COR-L47 (cell line): Measurements from ENCODE around the gene TMEM272.

Experiments
- DNase-seq: peaks from one replicate; lab custom pipeline; 2025; lab: John Stamatoyannopoulos, UW

The TMEM272 gene, protein sequence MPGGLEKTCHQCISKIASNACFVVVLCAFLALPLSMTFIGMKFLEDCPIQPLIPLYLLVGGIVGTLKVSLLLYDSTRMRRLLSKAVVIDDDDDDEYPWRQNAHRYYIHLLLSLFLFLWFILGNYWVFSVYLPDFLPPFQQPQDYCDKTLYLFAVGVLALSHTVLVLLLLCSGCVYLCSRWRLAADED

DNA sequence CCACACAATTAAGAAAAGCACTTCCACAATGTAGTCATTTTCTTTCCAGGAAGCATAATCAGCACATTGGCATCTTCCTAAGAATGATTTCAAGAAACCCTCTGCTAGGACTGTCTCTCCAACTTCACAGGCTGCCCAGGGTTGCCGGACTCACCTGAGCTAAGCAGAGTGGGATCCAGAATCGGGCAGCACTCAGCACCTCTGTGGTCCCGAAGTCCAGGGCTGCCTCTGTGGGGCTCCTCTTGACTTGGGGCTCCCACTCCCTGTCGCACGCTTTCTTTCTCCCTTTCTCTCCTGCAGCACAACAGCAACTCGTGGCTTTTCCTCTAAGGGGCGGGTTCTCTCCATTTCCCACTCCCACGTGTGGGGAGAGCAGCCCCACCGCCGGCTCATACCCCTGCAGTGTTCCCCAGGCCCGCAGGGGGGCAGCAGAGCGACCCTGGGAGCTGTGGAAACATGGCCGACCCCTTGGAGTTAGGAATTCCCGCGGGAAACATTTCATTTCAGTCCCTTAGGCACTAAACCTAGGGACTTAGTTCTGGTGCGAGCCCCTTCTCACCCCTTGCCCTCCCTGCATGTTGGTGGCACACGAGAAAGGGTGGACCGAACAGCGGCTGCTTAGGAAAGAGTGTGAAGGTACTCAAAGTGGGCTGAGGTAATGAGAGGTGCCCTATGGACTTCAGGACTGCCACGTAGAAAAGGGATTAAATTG is at the start of gene TMEM272:
TMEM272 (minus strand) TSS at position 316 of the 712 bp plus-strand sequence. CDS start 6,647 bp downstream, outside the sequence.
- peak; percentile 68 for DNase-seq

DNA sequence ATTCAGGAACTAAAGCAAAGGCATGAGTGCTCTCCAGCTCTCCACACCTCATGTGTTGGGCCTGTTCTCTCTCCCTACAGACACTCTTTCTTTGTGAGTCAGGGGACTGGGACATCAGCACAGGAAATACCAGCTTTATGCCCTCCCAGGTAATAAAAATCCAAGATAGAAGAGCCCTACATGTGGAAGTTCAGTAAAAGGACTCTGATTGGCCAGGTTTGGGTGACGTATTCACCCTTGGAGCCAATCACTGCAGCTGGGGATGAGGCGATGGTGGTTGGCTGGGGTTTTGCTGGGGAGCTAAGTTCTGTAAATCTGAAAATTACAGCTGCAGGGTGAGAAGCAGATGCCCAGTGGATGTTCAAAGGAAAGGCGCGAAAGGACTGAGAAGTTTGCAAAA is 49.3 kb upstream of the TMEM272 start:
- DNase-seq, result no peak

DNA sequence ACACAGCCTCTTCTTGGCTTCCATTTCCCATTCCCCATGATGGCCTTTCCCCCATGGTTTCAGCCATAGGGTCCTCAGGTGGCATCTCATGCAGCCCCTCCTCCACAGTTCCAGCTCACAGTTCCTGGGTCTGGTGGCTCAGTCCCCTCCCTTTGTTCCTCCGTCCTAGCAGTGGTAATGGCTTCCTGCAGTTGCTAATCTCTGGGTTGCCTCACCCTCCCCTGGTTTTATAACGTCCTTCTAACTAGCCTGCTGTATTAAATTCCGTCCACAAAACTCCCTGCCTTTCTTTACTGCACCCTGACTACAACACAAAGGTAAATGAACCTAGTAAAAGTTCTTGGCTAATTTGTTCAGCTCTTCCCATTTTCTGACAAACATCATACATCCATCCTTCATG is 47.7 kb upstream of the TMEM272 start:
- no peak for DNase-seq

DNA sequence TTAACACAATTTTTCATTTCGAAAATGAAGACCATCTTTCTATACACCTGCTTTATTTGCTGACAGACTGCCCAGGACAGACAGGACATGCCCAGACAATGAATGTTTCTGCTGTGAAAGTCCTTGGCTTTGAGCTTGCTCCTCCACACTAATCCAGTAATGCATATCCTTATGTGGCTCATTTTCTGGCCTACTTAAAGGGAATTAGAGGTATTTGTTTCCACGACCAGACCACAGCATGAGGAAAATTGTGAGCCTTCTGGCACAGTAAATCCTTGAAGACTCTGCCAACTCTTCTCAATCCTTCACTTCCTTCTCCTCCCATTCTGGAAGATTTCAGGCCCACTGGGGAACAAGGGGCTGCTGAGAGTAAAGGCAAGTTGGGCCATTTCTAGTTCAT is 42.5 kb upstream of the TMEM272 start:
- DNase-seq, result no peak

DNA sequence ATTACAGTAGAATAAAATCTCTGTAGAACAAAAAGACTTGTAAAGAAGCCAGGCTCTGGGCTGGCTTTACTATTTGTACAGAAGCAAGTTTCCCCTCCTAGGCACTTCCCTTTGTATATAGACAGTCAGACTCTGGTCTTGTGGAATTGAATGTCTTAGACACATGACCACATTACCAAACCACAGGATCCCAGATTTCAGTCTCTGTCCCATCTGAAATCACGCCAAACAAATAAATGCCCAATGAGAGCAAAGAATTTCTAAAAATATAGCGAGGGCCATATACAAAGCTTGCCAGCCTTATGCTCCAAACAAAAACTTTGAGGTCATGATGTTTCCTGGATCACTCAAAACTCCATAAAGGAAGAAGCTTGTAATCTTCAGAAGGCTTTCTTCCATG is 40.7 kb upstream of the TMEM272 start:
- no peak for DNase-seq

DNA sequence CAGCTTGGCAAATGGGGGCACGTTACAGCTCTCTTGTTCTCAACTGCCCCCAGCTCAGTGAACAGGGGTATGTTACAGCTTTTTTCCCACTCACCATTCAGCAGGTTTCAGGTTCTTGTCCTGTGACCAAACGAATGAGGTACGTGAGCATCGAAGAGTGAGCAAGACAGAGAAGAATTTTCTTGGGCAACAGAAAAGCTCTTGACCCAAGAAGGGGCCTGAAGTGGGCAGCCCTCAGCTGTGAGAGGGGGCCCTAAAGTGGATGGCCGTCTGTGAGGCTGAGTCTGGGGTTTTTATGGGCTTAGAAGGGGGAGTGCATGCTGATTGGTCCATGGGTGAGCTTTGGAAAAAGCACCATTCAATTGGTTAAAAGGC is 38.2 kb upstream of the TMEM272 start:
- no peak for DNase-seq

DNA sequence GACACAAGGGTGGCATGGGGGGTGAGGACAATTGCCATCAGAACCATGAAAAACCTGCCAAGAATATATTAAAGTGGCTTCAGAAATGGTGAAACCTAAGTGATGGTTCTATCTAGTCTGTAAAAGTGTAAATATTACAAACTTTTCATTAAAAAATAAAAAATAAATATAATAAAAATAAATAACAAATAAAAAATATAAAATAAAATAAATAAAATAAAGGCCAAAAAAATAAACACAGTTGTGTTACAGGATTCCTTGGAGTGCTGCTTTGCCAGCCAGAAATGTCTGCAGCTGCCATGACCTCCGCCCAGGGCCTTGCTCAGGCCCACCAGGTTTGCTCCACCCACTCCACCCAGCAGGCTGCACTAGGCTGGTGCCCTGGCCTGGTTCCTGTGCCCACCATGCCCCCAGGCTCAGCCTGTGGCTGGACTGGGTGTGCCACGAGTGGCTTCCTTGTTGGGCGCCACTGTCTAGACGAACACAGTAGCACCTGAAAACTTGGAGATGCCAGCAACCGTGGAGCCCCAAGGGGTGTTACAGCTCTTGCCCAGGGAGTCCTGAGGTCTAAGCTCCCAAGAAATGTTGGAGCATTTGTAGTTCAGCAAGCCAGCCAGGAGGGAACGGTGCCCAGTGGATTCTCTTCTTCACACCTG is 37.7 kb upstream of the TMEM272 start:
- DNase-seq, result no peak

DNA sequence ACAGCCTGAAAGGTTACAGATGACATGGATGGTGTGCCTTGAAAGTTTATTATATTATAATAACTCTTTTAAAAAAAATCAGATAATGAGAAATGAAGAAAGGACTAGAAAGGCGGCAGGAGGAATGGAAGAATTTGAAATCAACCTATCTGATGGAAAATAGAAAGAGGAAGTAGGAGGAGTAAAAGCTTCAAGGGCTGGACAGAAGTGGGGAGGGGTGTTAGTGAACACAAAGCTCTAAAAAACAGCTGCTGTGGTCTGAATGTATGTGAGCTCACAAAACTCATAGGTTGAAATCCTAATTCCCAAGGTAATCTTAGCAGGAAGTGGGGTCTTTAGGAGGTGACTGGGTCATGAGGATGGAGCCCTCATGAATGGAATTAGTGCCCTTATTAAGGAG is 36.3 kb upstream of the TMEM272 start:
- DNase-seq, result no peak

DNA sequence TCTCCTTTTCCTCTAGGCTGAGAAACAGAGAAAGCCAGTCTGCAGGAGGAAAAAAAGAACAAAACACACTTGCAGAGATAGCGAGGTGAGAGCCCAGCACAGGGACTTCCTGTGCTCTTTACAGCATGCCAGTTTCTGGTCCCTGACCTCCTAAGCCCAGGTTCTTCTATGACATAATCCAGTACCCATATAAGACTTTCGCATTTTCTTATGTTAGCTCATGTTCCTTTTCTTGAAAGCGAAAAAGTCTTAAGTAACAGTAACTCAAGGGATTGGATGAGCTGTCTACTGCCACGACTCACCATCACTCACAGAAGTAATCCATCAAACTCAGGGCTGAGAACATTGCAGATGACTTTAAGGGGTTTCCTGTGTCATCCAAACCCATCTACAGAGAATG is 34.2 kb upstream of the TMEM272 start:
- no peak for DNase-seq

DNA sequence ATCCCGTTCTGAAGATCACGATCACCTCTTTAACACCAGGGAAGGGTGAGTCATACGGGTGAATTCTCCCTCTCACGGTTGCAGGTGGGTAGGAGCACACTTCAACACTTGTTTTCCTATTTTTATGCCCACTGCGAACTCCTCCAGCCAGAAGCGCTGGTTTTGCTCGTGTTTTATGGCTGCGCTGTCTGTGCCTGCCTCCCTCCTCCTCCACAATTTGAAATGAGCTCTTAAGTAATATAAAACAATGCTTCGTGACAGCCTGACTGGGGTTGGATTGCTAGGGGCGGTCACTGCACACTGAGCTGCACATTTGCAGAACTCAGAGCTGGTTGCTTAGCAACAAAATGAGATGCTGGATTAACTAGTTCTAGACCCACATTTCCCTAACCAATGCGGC is 29.7 kb upstream of the TMEM272 start:
- no peak for DNase-seq

DNA sequence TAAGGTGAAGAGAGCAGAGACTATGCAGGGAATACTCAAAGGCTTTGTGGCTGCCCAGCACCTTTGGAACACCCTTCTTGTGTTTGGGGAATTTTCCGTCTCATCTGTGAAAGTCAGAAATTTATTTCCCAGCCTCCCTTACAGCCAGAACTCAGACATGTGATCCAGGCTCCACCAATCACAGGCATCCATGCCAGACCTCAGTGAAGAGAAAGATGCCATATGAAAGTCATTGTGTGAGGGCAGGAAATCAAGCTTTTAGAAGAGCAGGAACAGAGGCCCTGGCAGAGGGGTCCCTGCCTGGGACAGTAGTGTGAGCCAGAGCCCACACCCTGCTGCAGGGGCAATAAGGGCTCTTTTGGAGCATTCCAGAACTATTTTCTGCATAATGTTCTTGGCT is 28.9 kb upstream of the TMEM272 start:
- DNase-seq, result no peak

DNA sequence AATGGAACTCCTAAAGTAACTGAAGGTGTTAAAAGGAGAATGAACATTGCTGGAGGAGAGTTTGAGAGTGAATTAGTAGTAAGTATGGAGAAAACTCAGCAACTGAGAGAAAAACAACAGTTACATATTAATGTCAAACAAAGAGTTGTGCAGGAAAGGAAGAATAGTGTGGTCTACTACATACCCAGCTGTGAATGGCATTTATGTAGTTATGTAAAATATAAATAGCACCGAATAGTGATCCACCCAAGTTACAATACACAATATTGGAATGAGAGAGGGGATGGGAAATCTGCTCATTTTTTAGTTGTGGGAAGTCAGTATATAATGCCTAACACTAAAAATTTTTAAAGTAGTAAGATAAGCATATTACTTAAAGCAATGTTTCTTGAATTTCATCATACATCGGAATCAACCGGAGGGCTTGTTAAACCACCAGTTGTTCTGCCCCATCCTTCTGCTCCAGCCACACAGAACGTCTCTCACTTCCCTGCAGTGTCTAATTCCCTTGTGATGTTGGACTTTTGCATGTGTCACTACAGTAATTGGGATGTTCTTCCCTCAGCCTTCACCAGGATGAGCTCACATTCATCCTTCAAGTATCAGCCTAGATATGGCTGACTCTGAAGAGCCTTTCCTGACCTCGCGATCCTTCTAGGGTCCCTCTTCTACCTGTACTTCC is 28.3 kb upstream of the TMEM272 start:
- DNase-seq, result no peak

DNA sequence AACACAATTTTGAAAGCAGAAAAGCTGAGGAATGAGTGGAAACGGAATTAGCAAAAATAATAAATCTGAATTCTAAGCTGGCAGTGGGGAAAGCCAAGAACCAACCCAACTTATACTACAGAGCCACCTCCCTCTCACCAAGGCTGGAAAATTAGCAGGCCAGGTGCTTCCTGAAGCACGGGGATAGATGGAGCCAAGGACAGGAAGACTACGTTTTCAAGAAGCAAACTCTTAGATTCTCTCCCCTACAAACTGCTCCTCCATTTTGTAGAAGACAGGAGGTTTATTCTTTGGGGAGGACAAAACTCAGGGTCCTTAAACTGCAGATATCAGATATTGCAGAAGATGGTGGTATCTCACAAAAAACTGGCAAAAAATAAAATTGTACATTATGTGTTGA is 25.6 kb upstream of the TMEM272 start:
- no peak for DNase-seq

DNA sequence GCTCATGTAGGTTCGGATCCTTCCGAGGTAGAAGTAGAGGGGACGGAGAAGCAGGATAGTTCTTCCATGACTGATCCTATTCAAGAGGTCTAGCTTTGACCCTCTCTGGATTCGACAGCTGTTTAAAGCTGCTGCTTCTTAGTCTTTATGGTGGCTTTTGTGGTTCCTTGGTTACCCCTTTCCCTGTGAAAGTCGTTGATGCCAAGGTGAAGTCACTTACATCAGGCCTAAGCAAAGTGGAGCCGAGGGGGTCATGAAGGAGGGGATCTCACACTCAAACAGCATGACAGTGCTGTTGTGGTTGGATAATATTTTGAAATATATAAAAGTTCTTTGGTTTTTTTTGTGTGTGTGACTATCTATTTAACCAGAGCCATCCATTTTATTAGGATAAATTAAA is 24.9 kb upstream of the TMEM272 start:
- DNase-seq, result no peak

DNA sequence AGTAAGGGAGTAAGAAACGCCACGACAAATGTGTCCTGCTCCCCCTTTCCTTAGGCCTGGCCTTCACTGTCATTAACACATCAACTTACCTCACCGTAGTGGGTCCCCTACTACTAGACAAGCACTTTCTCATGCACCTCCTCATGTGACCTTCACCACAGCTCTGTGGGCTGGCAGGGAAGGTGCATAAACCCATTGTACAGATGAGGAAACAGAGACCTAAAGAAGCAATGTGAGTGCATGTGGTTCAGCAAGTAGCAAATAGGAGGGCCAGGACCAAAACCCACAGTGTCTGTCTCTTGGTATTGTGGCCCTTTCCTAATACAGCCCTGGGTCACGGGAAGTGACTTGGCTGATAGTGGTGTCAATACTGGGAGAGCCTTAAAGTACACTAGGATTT is 22.1 kb upstream of the TMEM272 start:
- DNase-seq, result no peak

DNA sequence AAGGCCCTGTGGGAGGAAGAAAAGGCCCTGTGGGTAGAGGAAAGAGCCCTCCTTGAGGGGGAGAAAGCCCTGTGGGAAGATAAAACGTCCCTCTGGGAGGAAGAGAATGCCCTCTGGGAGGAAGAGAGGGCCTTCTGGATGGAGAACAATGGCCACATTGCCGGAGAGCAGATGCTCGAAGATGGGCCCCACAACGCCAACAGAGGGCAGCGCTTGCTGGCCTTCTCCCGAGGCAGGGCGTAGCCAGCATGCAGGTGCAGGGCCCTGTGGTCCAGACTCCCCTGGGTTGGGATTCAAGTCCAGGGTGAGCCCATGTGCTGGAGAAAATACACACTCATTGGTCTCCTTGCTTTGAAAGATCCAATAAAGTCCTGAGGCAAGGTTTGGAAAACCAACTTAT is 20.9 kb upstream of the TMEM272 start:
- no peak for DNase-seq

DNA sequence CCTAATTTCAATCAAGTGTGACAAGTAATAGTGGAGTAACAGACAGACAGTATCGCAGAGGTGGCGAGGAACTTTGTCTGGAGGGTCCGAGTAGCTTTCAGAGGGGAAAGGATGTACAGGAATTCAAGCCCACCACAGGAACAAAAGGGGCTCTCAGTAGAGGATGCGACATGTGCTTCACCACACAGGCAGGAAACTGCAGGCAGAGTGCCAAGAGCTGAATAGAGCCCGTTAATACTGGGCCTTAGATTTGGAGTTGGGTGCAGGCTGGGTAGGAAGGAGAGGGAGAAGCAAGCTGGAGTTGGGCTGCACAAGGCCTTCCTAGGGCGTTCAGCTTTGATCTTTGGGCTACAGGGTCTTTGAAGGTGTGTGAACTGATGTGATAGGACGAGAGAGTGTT is 18.0 kb upstream of the TMEM272 start:
- DNase-seq, result no peak

DNA sequence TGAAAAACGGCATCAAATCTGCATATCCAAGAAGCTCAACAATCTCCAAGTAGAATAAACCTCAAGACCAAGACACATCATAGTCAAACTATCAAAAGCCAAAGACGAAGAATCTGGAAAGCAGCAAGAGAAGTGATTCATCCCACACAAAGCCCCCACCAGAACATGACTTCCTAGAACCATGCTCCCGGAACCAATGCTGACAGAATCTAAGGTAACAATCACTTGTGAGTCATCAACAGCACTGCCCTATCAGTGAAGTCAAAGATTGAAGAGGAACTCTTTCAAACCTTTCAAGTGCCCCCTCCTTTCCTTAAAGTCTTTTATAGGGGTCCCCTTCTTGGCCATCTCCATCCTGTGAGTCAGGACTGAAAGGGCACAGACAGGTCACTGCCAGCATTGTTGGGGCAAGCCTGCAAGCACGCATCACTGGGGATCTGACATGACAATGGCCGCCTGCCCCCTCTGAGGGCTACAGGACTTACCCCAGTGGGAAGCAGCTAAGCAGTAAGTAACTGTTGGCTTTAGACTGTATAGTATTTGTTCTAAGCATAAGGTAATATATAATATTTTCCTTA is 16.8 kb upstream of the TMEM272 start, which contains the start of gene CCDC70:
CCDC70 (plus strand) TSS at position 247 of the 578 bp plus-strand sequence. CDS start 3,443 bp downstream, outside the sequence.
- DNase-seq, result no peak

DNA sequence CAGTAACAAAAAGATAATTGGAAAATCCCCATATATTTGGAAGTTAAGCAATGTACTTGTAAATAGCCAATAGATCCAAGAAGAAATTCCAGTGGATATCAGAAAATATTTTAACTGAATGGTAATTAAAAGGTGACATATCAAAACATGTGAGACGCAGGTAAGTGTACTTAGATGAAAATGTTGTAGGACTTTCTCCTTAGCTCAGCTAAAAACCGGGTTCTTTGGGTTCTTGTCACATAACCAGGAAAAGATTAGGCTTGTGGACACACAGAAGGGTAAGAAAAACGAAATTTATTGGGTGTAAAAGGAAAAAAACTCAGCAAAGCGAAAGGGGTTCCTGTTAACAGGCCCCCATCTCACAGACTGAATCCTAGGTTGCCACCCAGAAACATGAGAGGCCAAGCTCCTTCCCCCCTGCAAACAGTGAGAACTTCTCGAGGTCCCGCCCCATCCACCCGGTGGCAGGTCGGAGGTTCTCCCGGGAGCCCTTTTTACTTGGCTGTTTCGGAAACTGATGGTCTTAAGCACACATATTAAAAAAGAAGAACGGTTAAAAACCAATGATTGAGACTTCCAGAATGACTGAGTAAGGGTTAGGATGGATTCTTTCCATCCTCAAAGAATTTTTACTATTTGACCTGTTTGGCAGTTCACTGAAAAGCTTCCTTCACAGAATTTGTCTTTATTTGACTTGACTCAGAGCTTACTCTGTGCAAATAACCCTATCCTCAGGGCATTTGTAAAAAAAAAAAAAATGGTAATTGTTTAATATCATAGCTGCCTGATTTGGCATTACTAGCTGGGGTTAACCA is 13.7 kb upstream of the TMEM272 start:
- DNase-seq, result no peak

DNA sequence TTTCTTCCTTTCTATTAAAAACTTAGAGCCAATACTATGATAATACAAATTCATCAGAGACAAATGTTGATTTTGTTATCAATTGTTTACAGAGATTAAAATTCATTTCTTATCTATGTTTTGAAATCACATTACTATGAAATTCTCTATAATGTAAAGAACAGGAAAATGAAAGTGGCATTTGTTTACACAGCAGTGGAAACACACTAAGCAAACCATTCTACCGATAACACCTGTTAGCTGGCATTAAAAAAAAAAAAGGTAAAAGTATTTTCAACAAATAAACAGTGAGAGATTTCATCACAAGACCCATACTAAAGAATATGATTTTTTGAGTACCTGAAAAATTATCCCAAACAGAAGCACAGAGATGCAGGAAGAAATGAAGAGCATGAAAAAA is 12.0 kb upstream of the TMEM272 start:
- DNase-seq, result no peak

DNA sequence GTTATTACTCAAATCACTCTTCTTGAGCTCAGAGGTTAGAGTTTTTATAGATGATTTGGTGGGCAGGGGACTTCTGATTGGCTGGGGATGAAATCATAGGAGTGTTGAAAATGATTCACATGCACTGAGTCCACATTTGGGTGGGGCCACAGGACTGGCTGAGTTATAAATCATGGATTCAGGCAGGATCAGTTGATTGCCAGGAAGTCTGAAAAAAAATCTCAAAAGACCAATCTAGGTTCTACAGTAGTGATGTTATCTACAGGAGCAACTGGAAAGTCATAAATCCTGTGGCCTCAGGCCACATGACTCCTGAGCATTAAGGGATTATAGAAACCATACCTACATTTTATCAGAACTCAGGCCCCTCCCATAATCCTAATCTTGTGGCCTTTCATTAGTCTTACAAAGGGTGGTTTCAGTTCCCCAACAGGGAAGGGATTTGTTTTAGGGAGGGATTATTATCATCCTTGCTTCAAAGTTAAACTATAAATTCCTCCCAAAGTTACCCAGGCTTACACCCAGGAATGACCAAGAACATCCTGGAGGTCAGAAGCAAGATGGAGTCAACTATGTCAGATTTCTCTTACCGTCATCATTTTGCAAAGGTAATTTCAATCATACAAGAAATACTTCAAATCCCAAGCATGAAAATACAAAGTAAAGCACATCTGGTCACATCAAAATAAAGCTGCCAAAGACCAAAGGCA is 11.2 kb upstream of the TMEM272 start:
- DNase-seq, result no peak
